Measurements from ENCODE around the gene RIN2.
"Not testable (repeated sequence)": the region's sequence is repeated elsewhere in the genome, so short reads cannot be mapped to it uniquely, and the experiment has no call there.

Gene RIN2

DNA sequence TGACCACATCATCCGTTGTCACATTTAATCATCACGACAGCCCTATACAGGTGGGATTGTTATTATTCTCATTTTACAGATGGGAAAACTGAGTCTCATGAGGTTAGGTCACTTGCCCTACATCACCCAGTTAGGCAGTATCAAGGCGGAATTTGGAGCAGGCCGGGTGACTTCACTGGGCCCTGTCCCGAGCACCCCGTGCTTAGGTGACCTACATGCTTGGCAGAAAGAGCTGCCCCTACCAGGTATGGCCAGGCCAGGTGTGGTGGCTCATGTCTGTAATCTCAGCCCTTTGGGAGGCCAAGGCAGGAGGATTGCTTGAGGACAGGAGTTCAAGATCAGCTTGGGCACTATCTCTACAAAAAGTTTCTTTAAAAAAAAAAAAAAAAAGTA is 44.0 kb downstream of the RIN2 start:
- no peak for DNase-seq (ENCODE audit: low read depth, low spot score)
- no peak overlapping the region for H3K27ac ChIP-seq (ENCODE audit: low read length)
- H3K4me3 ChIP-seq (ENCODE audit: low read length), result no peak overlapping the region
- no peaks in the 10 kb centered on the region for H3K4me1 ChIP-seq (ENCODE audit: control insufficient read depth, insufficient read depth, low read length)
- WGBS (ENCODE audit: insufficient coverage, insufficient read length), result no CpG with 5 or more reads among the region's 6 CpGs
- H3K27me3 ChIP-seq (ENCODE audit: control insufficient read depth, insufficient read depth, low read length), result no peaks in the 10 kb centered on the region
- H3K9me3 ChIP-seq (ENCODE audit: control insufficient read depth, insufficient read depth, low read length), result no peaks in the 10 kb centered on the region
- no peaks in the 10 kb centered on the region for H3K36me3 ChIP-seq (ENCODE audit: control insufficient read depth, insufficient read depth, low read length)

DNA sequence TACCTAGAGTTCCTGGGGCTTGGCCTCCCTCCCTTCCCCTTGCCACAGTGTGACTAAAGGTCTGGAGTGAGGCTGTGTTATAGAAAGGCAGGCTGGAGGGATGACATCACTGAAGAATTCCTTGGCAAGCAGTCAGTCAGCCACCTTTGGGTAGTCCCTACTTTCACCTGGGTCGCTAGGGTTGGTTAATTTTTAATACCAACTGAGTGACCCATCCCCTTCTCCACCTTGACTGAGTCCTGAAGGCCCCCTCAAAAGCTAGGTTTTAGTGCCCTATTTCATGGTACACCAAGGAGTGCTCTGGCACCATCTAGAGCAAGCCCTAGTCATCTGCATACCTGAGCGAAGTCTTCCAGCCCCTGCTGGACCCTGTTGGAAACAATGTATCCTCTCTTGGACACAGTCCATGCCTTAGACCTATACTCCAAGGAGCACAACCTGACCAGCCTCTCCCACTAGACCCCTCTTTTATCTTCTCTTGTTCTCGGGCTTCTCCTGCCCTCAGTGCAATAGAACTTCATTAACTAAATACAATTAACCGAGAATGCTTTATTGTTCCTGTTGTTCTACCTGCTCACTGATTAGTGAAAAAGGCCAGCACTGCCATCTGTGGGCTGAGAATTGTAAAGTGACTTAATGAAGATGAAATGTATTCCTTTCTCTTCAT is 44.6 kb downstream of the RIN2 start:
- WGBS (ENCODE audit: insufficient coverage, insufficient read length), result no CpG with 5 or more reads among the region's 4 CpGs
- H3K36me3 ChIP-seq (ENCODE audit: control insufficient read depth, insufficient read depth, low read length), result no peaks in the 10 kb centered on the region
- no peak for DNase-seq (ENCODE audit: low read depth, low spot score)
- H3K9me3 ChIP-seq (ENCODE audit: control insufficient read depth, insufficient read depth, low read length), result no peaks in the 10 kb centered on the region
- no peak overlapping the region for H3K27ac ChIP-seq (ENCODE audit: low read length)
- H3K4me1 ChIP-seq (ENCODE audit: control insufficient read depth, insufficient read depth, low read length), result no peaks in the 10 kb centered on the region
- no peak overlapping the region for H3K4me3 ChIP-seq (ENCODE audit: low read length)
- H3K27me3 ChIP-seq (ENCODE audit: control insufficient read depth, insufficient read depth, low read length), result no peaks in the 10 kb centered on the region

DNA sequence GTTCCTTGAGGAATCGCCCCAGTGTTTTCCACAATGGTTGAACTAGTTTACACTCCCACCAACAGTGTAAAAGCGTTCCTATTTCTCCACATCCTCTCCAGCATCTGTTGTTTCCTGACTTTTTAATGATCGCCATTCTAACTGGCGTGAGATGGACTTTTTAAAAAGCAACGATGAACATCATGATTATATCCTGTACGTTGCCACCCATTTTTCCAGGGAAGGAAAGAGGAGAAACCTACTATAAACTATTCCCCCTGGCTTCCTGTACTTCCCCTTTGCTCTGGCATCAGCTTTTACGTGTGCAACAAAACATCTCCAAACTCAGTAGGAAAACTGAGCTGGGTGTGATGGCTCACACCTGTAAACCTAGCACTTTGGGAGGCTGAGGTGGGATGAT is 48.2 kb downstream of the RIN2 start:
- not testable (repeated sequence) for H3K4me1 ChIP-seq (ENCODE audit: control insufficient read depth, insufficient read depth, low read length); H3K36me3 ChIP-seq (ENCODE audit: control insufficient read depth, insufficient read depth, low read length)
- no CpG with 5 or more reads among the region's 7 CpGs for WGBS (ENCODE audit: insufficient coverage, insufficient read length)

DNA sequence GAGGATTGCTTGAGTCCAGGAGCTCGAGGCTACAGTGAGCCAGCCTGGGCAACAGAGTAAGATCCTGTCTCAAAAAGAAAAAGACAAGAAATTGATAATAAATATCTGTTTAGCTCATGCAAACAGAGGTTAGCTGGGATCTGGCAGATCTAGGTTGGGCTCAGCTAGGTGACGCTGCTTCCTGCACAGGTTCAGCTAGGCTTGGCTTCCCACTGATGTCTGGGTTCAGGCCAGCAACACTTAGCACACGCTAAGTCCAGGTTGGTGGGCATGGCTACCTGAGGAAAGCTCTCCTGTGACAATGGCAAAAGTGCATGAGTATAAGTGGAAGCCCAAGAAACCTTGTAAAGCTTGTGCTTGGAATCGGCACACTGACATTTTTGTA is 48.7 kb downstream of the RIN2 start:
- Histone ChIP-seq H3K27ac (ENCODE audit: low read length) (no peak overlapping the region), H3K36me3 (ENCODE audit: control insufficient read depth, insufficient read depth, low read length) (no peaks in the 10 kb centered on the region), H3K27me3 (ENCODE audit: control insufficient read depth, insufficient read depth, low read length) (no peaks in the 10 kb centered on the region), H3K4me1 (ENCODE audit: control insufficient read depth, insufficient read depth, low read length) (no peaks in the 10 kb centered on the region), H3K9me3 (ENCODE audit: control insufficient read depth, insufficient read depth, low read length) (no peaks in the 10 kb centered on the region), H3K4me3 (ENCODE audit: low read length) (no peak overlapping the region)
- WGBS (ENCODE audit: insufficient coverage, insufficient read length), result no CpG with 5 or more reads among the region's 4 CpGs
- DNase-seq (ENCODE audit: low read depth, low spot score), result no peak

More for the DNA sequence above, 48.2 kb downstream of the RIN2 start:
- not testable (repeated sequence) for H3K27ac ChIP-seq (ENCODE audit: low read length); DNase-seq (ENCODE audit: low read depth, low spot score); H3K4me3 ChIP-seq (ENCODE audit: low read length); H3K9me3 ChIP-seq (ENCODE audit: control insufficient read depth, insufficient read depth, low read length); H3K27me3 ChIP-seq (ENCODE audit: control insufficient read depth, insufficient read depth, low read length)

DNA sequence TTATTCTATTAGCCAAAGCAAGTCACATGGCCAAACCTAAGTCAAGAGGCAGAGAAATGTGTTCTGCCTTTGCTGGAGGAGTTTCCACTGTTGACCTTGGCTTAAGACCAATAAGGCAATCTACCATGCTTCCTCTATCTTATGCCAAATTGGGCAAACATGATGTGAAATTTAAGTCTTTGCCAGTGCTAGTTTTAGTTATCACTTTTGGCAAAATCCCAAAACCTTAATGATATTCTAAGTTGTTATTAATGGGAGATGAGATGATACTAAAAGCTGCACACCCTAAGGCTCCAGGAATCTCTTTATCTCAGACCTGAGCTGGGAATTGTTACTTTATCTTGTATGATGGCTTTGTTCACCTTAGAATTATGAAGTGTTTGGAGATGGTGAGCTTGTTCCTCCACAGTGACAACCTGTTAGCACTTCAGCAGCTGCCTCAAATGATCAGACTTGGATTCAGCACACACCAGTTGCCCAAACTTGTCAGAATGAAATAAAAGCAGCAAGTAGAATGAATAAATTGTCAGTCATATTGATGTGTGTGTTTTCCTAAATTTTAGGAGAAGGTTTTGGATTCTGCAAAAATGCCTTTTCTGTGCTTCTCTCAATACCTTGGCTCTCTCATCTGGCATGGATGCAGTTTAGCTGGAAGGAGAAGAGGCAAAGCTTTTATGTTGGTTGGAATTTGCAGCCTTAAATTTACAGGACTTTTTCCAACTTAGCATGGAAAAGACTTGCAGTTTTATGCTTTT is 49.3 kb downstream of the RIN2 start:
- Histone ChIP-seq H3K36me3 (ENCODE audit: control insufficient read depth, insufficient read depth, low read length) (no peaks in the 10 kb centered on the region), H3K4me1 (ENCODE audit: control insufficient read depth, insufficient read depth, low read length) (no peaks in the 10 kb centered on the region), H3K9me3 (ENCODE audit: control insufficient read depth, insufficient read depth, low read length) (no peaks in the 10 kb centered on the region), H3K27ac (ENCODE audit: low read length) (no peak overlapping the region), H3K27me3 (ENCODE audit: control insufficient read depth, insufficient read depth, low read length) (no peaks in the 10 kb centered on the region), H3K4me3 (ENCODE audit: low read length) (no peak overlapping the region)
- DNase-seq (ENCODE audit: low read depth, low spot score), result no peak
